H9 (cell line): ENCODE data around the gene EIF3F. TPM values are rescaled to one million over a fixed set of nuclear protein-coding genes. Genes with fewer than 3 reads are reported as not detected.

ENCODE experiments used
- DNase-seq: peaks from one replicate; pipeline ENCODE4 v3.0.0-alpha.2; 2017
- H2AFZ ChIP-seq: one replicate; pipeline ENCODE4 v1.6.1; 2013; ENCODE audit warnings: mild to moderate bottlenecking, low read length, control low read depth, moderate library complexity
- H2AK5ac ChIP-seq: 2 replicates; pipeline ENCODE4 v1.6.1; 2013; ENCODE audit warnings: low read length, control low read depth, mixed read lengths; ENCODE audit not compliant: insufficient read length
- H2BK120ac ChIP-seq: one replicate; pipeline ENCODE4 v1.6.1; 2013; ENCODE audit warnings: low read depth, mild to moderate bottlenecking, low read length, control low read depth, inconsistent platforms; ENCODE audit not compliant: poor library complexity, severe bottlenecking
- H2BK12ac ChIP-seq: 2 replicates; pipeline ENCODE4 v1.6.1; 2013; ENCODE audit warnings: low read length, control low read depth, mixed read lengths, low read depth; ENCODE audit not compliant: insufficient read length
- H2BK15ac ChIP-seq: 2 replicates; pipeline ENCODE4 v1.6.1; 2013; ENCODE audit warnings: low read depth, low read length, control low read depth
- H2BK20ac ChIP-seq: one replicate; pipeline ENCODE4 v1.6.1; 2013; ENCODE audit warnings: low read depth, mild to moderate bottlenecking, low read length, control low read depth, inconsistent platforms; ENCODE audit not compliant: poor library complexity, severe bottlenecking
- H2BK5ac ChIP-seq: 2 replicates; pipeline ENCODE4 v1.6.1; 2013; ENCODE audit warnings: low read length, control low read depth, mixed read lengths; ENCODE audit not compliant: insufficient read length
- H3K14ac ChIP-seq: 2 replicates; pipeline ENCODE4 v1.6.1; 2013; ENCODE audit warnings: low read length, control low read depth; ENCODE audit not compliant: insufficient read depth
- H3K18ac ChIP-seq: 2 replicates; pipeline ENCODE4 v1.6.1; 2013; ENCODE audit warnings: low read depth, mild to moderate bottlenecking, mixed read lengths, low read length, control low read depth; ENCODE audit not compliant: insufficient read length
- H3K23ac ChIP-seq: 2 replicates; pipeline ENCODE4 v1.6.1; 2013; ENCODE audit warnings: low read length, control low read depth, mixed read lengths, low read depth; ENCODE audit not compliant: insufficient read length
- H3K23me2 ChIP-seq: 2 replicates; pipeline ENCODE4 v1.6.1; 2013; ENCODE audit warnings: low read depth, mild to moderate bottlenecking, mixed read lengths, low read length, control low read depth; ENCODE audit not compliant: insufficient read length, poor library complexity, severe bottlenecking
- H3K27ac ChIP-seq: 2 replicates; pipeline ENCODE4 v1.5.1; 2013; ENCODE audit warnings: low read length, control low read depth, mixed read lengths, low read depth; ENCODE audit not compliant: insufficient read length
- H3K27me3 ChIP-seq: 2 replicates; pipeline ENCODE4 v1.6.1; 2013; ENCODE audit warnings: low read length, control low read depth, inconsistent platforms; ENCODE audit not compliant: insufficient read depth
- H3K4ac ChIP-seq: 2 replicates; pipeline ENCODE4 v1.6.1; 2013; ENCODE audit warnings: low read depth, mild to moderate bottlenecking, control low read depth, inconsistent platforms, low read length, moderate library complexity
- H3K4me1 ChIP-seq: 2 replicates; pipeline ENCODE4 v1.6.1; 2013; ENCODE audit warnings: low read length, control low read depth, inconsistent platforms; ENCODE audit not compliant: insufficient read depth
- H3K4me2 ChIP-seq: 2 replicates; pipeline ENCODE4 v1.6.1; 2013; ENCODE audit warnings: low read length, control low read depth, mixed read lengths; ENCODE audit not compliant: insufficient read length, insufficient read depth
- H3K56ac ChIP-seq: 2 replicates; pipeline ENCODE4 v1.6.1; 2013; ENCODE audit warnings: low read depth, mild to moderate bottlenecking, mixed read lengths, low read length, control low read depth; ENCODE audit not compliant: insufficient read length
- H3K79me1 ChIP-seq: 2 replicates; pipeline ENCODE4 v1.6.1; 2013; ENCODE audit warnings: low read depth, mild to moderate bottlenecking, moderate library complexity, low read length, control low read depth, inconsistent platforms; ENCODE audit not compliant: insufficient read depth, poor library complexity, severe bottlenecking
- H3K79me2 ChIP-seq: 2 replicates; pipeline ENCODE4 v1.6.1; 2013; ENCODE audit warnings: low read length, control low read depth, inconsistent platforms; ENCODE audit not compliant: insufficient read depth
- H3K9ac ChIP-seq: 2 replicates; pipeline ENCODE4 v1.6.1; 2013; ENCODE audit warnings: low read length, control low read depth, mixed read lengths; ENCODE audit not compliant: insufficient read length; ENCODE audit errors: extremely low read depth
- H3K9me3 ChIP-seq: one replicate; pipeline ENCODE4 v1.6.1; 2013; ENCODE audit warnings: low read depth, low read length, inconsistent platforms; ENCODE audit not compliant: control insufficient read depth
- H3T11ph ChIP-seq: one replicate; pipeline ENCODE4 v1.6.1; 2013; ENCODE audit warnings: mild to moderate bottlenecking, low read length, control low read depth, inconsistent platforms
- H4K20me1 ChIP-seq: one replicate; pipeline ENCODE4 v1.6.1; 2013; ENCODE audit not compliant: control insufficient read depth, insufficient read length, insufficient read depth
- H4K5ac ChIP-seq: 2 replicates; pipeline ENCODE4 v1.6.1; 2013; ENCODE audit warnings: low read depth, mild to moderate bottlenecking, mixed read lengths, low read length, control low read depth; ENCODE audit not compliant: insufficient read length
- H4K8ac ChIP-seq: replicated peaks from 2 replicates; pipeline ENCODE4 v1.6.1; 2013; ENCODE audit warnings: low read length, control low read depth, mixed read lengths, low read depth; ENCODE audit not compliant: insufficient read length
- H4K91ac ChIP-seq: 2 replicates; pipeline ENCODE4 v1.6.1; 2013; ENCODE audit warnings: low read depth, mild to moderate bottlenecking, moderate library complexity, mixed read lengths, low read length, control low read depth; ENCODE audit not compliant: insufficient read length
- H3K27ac Mint-ChIP-seq, 3 experiments: 2 replicates in 2 of 3; 3 replicates in 1 of 3; pipeline ENCODE4 v1.8.0; 2020 to 2021; ENCODE audit warnings: mixed read lengths in 3 of 3, mild to moderate bottlenecking in 1 of 3, moderate library complexity in 1 of 3
- H3K27me3 Mint-ChIP-seq: 2 replicates; pipeline ENCODE4 v1.8.0; 2021; ENCODE audit warnings: low read depth, mild to moderate bottlenecking, moderate library complexity, mixed read lengths
- H3K36me3 Mint-ChIP-seq, 3 experiments: 2 replicates in 2 of 3; 3 replicates in 1 of 3; pipeline ENCODE4 v1.8.0; 2020 to 2021; ENCODE audit warnings: low read depth in 3 of 3, mixed read lengths in 3 of 3; ENCODE audit not compliant: insufficient read depth in 1 of 3
- H3K4me1 Mint-ChIP-seq, 2 experiments: 2 replicates each; pipeline ENCODE4 v1.8.0; 2020; ENCODE audit warnings: mixed read lengths in 2 of 2
- H3K4me3 Mint-ChIP-seq, 2 experiments: 2 replicates in 1 of 2; 3 replicates in 1 of 2; pipeline ENCODE4 v1.8.0; 2020 to 2021; ENCODE audit warnings: mild to moderate bottlenecking in 2 of 2, mixed read lengths in 2 of 2, moderate library complexity in 1 of 2
- H3K9me3 Mint-ChIP-seq, 2 experiments: 2 replicates in 1 of 2; 3 replicates in 1 of 2; pipeline ENCODE4 v1.8.0; 2020; ENCODE audit warnings: mild to moderate bottlenecking in 2 of 2, mixed read lengths in 2 of 2, moderate library complexity in 1 of 2
- CTCF ChIP-seq: fragments of 200-600 bp; sonication (generic); conservative IDR thresholded peaks from 3 replicates; pipeline ENCODE4 v1.8.0; 2021; ENCODE audit warnings: antibody characterized with exemption, mild to moderate bottlenecking
- WGBS: extraction: QIAGEN DNeasy Blood & Tissue Kit; methylation state at CpG from one replicate; pipeline ENCODE4 v1.1.7; 2013; ENCODE audit warnings: missing lambda C conversion rate, low lambda C conversion rate, mixed read lengths; ENCODE audit not compliant: insufficient read length; ENCODE audit errors: extremely low coverage; 5-methylcytosine and 5-hydroxymethylcytosine counted together
- total RNA-seq: library from RNA; stranded (reverse); gene quantifications from 2 replicates; pipeline ENCODE4 v1.2.1, GENCODE V29; 2021

The EIF3F gene
- total RNA-seq, 1 experiment from 2014 or later = 348 TPM

GRCh38 chr11:8047382-8047781 lies 60.2 kb downstream of the EIF3F start:
- no peaks in the 10 kb centered on the region; a peak in 1 of 5 replicates for H3K9me3 Mint-ChIP-seq

More at GRCh38 chr11:8047382-8047781, 60.2 kb downstream of the EIF3F start:
- Histone ChIP-seq H4K8ac (no peak overlapping the region), H3K23ac (no peak overlapping the region), H4K5ac (no peak overlapping the region), H3K56ac (no peak overlapping the region), H3K27me3 (no peaks in the 10 kb centered on the region), H3K4me2 (no peak overlapping the region), H3K14ac (no peak overlapping the region; the same call in 1 of the 2 replicates), H2BK120ac (no peak overlapping the region), H4K20me1 (no peaks in the 10 kb centered on the region), H3K23me2 (no peaks in the 10 kb centered on the region), H2BK20ac (no peak overlapping the region), H3K4me1 (no peaks in the 10 kb centered on the region), H3K4ac (no peak overlapping the region), H2AK5ac (no peak overlapping the region), H3K27ac (no peak overlapping the region), H3K9me3 (no peaks in the 10 kb centered on the region), H3K9ac (no peak overlapping the region), H2BK15ac (no peak overlapping the region; the same call in 1 of the 2 replicates), H3K79me2 (no peaks in the 10 kb centered on the region), H4K91ac (no peak overlapping the region), H2BK5ac (no peak overlapping the region), H3T11ph (no peak overlapping the region), H3K18ac (no peak overlapping the region), H2BK12ac (no peak overlapping the region), H2AFZ (no peak overlapping the region), H3K79me1 (no peaks in the 10 kb centered on the region)
- no peak for TF ChIP-seq CTCF
- Mint-ChIP-seq H3K36me3 (no peaks in the 10 kb centered on the region), H3K4me1 (peaks cover 0 to 3% of the 10 kb centered on the region in 2 experiments; a peak in 2 of 4 replicates), H3K4me3 (no peak overlapping the region), H3K27ac (no peak overlapping the region), H3K27me3 (peaks cover 33% of the 10 kb centered on the region)
- peak; percentile 12 for DNase-seq
- WGBS = no CpG with 5 or more reads among the region's 3 CpGs
